Loucy (cell line): ENCODE data around the gene ARMH3.
"Not testable (repeated sequence)": the region's sequence is repeated elsewhere in the genome, so short reads cannot be mapped to it uniquely, and the experiment has no call there.

Experiments
- H2AFZ ChIP-seq: fragments of 200-600 bp; sonication (generic); 2 replicates; pipeline ENCODE4 v1.6.0; 2016; ENCODE audit warnings: antibody characterized with exemption, mild to moderate bottlenecking, low read length, moderate library complexity
- H3F3A ChIP-seq: fragments of 200-600 bp; 2 replicates; pipeline ENCODE4 v1.6.0; 2016; ENCODE audit warnings: antibody characterized with exemption, low read depth, mild to moderate bottlenecking
- H3K27me3 ChIP-seq: fragments of 200-600 bp; sonication (generic); 2 replicates; pipeline ENCODE4 v1.6.1; 2014; ENCODE audit warnings: low read length, mild to moderate bottlenecking; ENCODE audit not compliant: insufficient read depth, poor library complexity, severe bottlenecking
- H3K36me3 ChIP-seq: fragments of 200-600 bp; sonication (generic); 2 replicates; pipeline ENCODE4 v1.6.1; 2016; ENCODE audit warnings: low read length; ENCODE audit not compliant: insufficient read depth
- H3K4me1 ChIP-seq: fragments of 200-600 bp; sonication (generic); 2 replicates; pipeline ENCODE4 v1.5.1; 2014; ENCODE audit warnings: low read length, mild to moderate bottlenecking; ENCODE audit not compliant: insufficient read depth, poor library complexity, severe bottlenecking
- H3K4me2 ChIP-seq: fragments of 200-600 bp; sonication (generic); 2 replicates; pipeline ENCODE4 v1.6.0; 2014; ENCODE audit warnings: antibody characterized with exemption, low read length, low read depth, mild to moderate bottlenecking; ENCODE audit not compliant: poor library complexity, severe bottlenecking
- H3K4me3 ChIP-seq: fragments of 200-600 bp; sonication (generic); 2 replicates; pipeline ENCODE4 v1.5.1; 2014; ENCODE audit warnings: low read length, mild to moderate bottlenecking, mixed read lengths; ENCODE audit not compliant: poor library complexity, severe bottlenecking
- H3K79me2 ChIP-seq: fragments of 200-600 bp; sonication (generic); 2 replicates; pipeline ENCODE4 v1.6.1; 2014; ENCODE audit warnings: low read length; ENCODE audit not compliant: insufficient read depth
- H3K9ac ChIP-seq: fragments of 200-600 bp; sonication (generic); 2 replicates; pipeline ENCODE4 v1.6.0; 2014; ENCODE audit warnings: mild to moderate bottlenecking, low read depth, low read length, moderate library complexity; ENCODE audit not compliant: poor library complexity, severe bottlenecking
- H3K9me2 ChIP-seq: fragments of 200-600 bp; sonication (generic); replicated peaks from 2 replicates; pipeline ENCODE4 v1.6.1; 2016; ENCODE audit warnings: low read depth, low read length, mixed read lengths
- H3K9me3 ChIP-seq: fragments of 200-600 bp; sonication (generic); 2 replicates; pipeline ENCODE4 v1.6.1; 2014; ENCODE audit warnings: mild to moderate bottlenecking, antibody characterized with exemption, low read length, low read depth; ENCODE audit not compliant: insufficient read depth
- H4K20me1 ChIP-seq: fragments of 200-600 bp; sonication (generic); 2 replicates; pipeline ENCODE4 v1.6.0; 2014; ENCODE audit warnings: antibody characterized with exemption, low read length, mild to moderate bottlenecking; ENCODE audit not compliant: insufficient read depth, poor library complexity, severe bottlenecking
- EZH2phosphoT487 ChIP-seq: fragments of 200-600 bp; IDR thresholded peaks from 2 replicates; pipeline ENCODE4 v1.6.1; 2018; ENCODE audit warnings: antibody characterized with exemption, mild to moderate bottlenecking, moderate library complexity, borderline replicate concordance
- TF ChIP-seq, protein P1 (sequence below): fragments of 200-600 bp; sonication (generic); conservative IDR thresholded peaks from 2 replicates; pipeline ENCODE4 v1.5.1; 2014; ENCODE audit warnings: mild to moderate bottlenecking, antibody characterized with exemption, low read length

The ARMH3 gene

DNA sequence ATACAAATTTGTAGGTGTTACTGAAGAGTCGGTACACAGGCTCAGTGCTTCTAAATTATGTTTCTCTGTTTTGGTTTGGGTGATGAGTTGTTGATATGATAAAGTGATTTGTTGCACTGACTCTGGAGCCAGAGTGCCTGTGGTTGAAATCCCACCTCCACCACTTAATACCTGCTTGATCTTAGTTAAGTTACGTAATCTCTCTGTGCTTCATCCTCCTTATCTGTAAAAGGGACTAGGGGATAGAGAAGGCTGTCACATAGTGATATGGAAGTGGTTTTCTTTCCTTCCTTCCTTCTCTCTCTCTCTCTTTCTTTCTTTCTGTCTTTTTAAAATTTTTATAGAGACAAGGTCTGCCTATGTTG is 8.5 kb upstream of the ARMH3 start:
- peak overlapping the region; percentile 87 for H3K4me3 ChIP-seq

DNA sequence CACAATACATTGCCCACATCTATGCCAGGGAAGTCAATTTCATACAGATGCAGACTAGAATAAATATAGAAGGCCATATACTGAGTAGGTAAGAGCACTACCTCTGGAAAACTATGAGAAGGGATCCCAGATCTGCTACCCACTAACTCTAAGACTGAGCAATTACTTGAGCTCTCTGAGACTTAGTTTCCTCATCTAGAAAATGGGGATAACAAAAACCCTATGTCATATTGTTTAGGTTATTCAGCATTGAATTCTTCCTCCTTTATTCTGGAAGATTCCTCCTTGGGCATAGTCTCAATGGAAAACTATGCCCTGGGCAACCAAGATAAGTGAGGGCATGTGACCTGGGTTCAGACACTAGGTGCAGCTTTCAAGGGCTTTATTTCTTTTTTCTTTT is 4.0 kb upstream of the ARMH3 start:
- no peak overlapping the region for H3K4me3 ChIP-seq
- H3K36me3 ChIP-seq: no peaks in the 10 kb centered on the region
- H3K27me3 ChIP-seq: no peaks in the 10 kb centered on the region
- peaks cover 7% of the 10 kb centered on the region for H3K79me2 ChIP-seq
- no peaks in the 10 kb centered on the region for H3K9me2 ChIP-seq
- no peak overlapping the region for H2AFZ ChIP-seq
- peaks cover 13% of the 10 kb centered on the region for H3K4me1 ChIP-seq
- H4K20me1 ChIP-seq: no peaks in the 10 kb centered on the region
- H3F3A ChIP-seq: peaks cover 7% of the 10 kb centered on the region; the same call in 1 of the 2 replicates
- H3K9ac ChIP-seq: no peak overlapping the region
- H3K4me2 ChIP-seq: no peak overlapping the region
- H3K9me3 ChIP-seq: no peaks in the 10 kb centered on the region
- TF ChIP-seq, protein P1, sequence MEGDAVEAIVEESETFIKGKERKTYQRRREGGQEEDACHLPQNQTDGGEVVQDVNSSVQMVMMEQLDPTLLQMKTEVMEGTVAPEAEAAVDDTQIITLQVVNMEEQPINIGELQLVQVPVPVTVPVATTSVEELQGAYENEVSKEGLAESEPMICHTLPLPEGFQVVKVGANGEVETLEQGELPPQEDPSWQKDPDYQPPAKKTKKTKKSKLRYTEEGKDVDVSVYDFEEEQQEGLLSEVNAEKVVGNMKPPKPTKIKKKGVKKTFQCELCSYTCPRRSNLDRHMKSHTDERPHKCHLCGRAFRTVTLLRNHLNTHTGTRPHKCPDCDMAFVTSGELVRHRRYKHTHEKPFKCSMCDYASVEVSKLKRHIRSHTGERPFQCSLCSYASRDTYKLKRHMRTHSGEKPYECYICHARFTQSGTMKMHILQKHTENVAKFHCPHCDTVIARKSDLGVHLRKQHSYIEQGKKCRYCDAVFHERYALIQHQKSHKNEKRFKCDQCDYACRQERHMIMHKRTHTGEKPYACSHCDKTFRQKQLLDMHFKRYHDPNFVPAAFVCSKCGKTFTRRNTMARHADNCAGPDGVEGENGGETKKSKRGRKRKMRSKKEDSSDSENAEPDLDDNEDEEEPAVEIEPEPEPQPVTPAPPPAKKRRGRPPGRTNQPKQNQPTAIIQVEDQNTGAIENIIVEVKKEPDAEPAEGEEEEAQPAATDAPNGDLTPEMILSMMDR: no peak
- TF ChIP-seq EZH2phosphoT487: no peak

More for the DNA sequence above, 8.5 kb upstream of the ARMH3 start:
- Histone ChIP-seq H3K36me3 (no peaks in the 10 kb centered on the region), H3K79me2 (peaks cover 24% of the 10 kb centered on the region), H2AFZ (peak overlapping the region; percentile 86), H3K4me2 (peak overlapping the region; percentile 94), H3K9me2 (no peaks in the 10 kb centered on the region), H3K4me1 (peaks cover 16% of the 10 kb centered on the region), H3K27me3 (no peaks in the 10 kb centered on the region), H3K9ac (peak overlapping the region; percentile 62), H3K9me3 (no peaks in the 10 kb centered on the region), H4K20me1 (peaks cover 20% of the 10 kb centered on the region), H3F3A (peaks cover 7% of the 10 kb centered on the region; the same call in 1 of the 2 replicates)
- TF ChIP-seq EZH2phosphoT487: no peak
- TF ChIP-seq, protein P1: no peak

DNA sequence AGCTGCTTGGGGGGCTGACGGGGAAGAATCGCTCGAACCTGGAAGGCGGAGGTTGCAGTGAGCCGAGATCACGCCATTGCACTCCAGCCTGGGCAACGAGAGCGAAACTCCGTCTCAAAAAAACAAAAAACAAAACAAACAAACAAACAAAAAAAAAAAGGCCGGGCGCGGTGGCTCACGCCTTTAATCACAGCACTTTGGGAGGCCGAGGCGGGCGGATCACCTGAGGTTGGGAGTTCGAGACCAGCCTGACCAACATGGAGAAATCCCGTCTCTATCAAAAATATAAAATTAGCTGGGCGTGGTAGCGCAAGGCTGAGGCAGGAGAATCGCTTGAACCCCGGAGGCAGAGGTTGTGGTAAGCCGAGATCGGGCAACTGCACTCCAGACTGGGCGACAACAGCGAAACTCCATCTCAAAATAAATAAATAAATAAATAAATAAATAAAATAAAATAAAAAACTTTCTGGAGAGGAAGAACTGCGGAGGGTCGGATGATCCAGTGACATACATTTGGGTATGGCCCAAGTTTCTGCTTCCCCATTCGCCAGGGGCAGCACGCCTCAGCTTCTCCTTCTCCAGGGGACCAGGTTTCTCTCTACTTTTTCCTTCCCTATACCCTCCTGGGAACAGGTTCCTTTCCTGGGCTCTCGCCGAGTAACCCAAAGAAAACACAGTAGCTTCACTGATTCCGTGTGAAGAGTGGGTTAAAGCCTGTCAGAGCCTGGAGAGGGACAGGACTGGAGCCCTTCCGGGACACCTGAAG is 909 bp downstream of the ARMH3 start:
- H3K9me3 ChIP-seq, H3F3A ChIP-seq, H3K9me2 ChIP-seq, H3K36me3 ChIP-seq, H3K27me3 ChIP-seq: not testable (repeated sequence)
- peaks cover 52% of the 10 kb centered on the region for H3K79me2 ChIP-seq
- H2AFZ ChIP-seq: peak overlapping the region; percentile 95
- H3K4me3 ChIP-seq: peak overlapping the region; percentile 99
- peaks cover 32% of the 10 kb centered on the region for H3K4me1 ChIP-seq
- peak overlapping the region; percentile 84 for H3K9ac ChIP-seq
- peak overlapping the region; percentile 100 for H3K4me2 ChIP-seq
- peaks cover 16% of the 10 kb centered on the region for H4K20me1 ChIP-seq

DNA sequence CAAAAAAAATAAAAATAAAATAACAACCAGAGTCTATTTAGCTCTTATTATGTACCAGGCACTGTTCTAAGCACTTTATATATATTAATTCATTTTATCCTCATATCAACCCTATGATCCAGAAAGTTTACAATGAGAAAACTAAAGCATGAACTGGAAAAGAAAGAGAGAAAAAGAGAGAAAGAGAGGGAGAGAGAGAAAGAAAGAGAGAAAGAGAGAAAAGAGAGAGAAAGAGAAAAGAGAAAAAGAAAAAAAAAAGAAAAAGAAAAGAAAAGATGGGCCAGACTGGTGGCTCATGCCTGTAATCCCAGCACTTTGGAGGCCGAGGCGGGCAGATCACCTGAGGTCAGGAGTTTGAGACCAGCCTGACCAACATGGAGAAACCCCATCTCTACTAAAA is 9.9 kb downstream of the ARMH3 start:
- H3K9me2 ChIP-seq: no peaks in the 10 kb centered on the region
- TF ChIP-seq, protein P1: no peak
- H3K36me3 ChIP-seq: no peaks in the 10 kb centered on the region
- H3F3A ChIP-seq: no peaks in the 10 kb centered on the region
- H3K4me2 ChIP-seq: no peak overlapping the region
- H4K20me1 ChIP-seq: peaks cover 11% of the 10 kb centered on the region
- H3K9me3 ChIP-seq: no peaks in the 10 kb centered on the region
- no peak overlapping the region for H3K9ac ChIP-seq
- peaks cover 81% of the 10 kb centered on the region for H3K79me2 ChIP-seq
- no peak overlapping the region for H2AFZ ChIP-seq
- no peak overlapping the region for H3K4me3 ChIP-seq
- no peaks in the 10 kb centered on the region for H3K27me3 ChIP-seq
- H3K4me1 ChIP-seq: peaks cover 11% of the 10 kb centered on the region
